ENCODE measurements around the gene IER3.

IER3 gene

GRCh38 chr6:30709101-30709868, 35.1 kb downstream of the IER3 start:
- no peak for DNase-seq (ENCODE audit: low read depth in 1 of 2, low spot score in 1 of 2)
- TF ChIP-seq POLR2AphosphoS5 (IDR thresholded peaks at IDR 0.05; ENCODE audit: low read depth) (no peak), REST (IDR thresholded peaks at IDR 0.05; ENCODE audit: insufficient replicate concordance, low read depth) (no peak), GABPA (IDR thresholded peaks at IDR 0.05; ENCODE audit: low read depth) (no peak), CTCF (IDR thresholded peaks at IDR 0.05; ENCODE audit: insufficient read depth, low read length) (no peak), SPI1 (IDR thresholded peaks at IDR 0.05; ENCODE audit: borderline replicate concordance, low read depth) (no peak)
- no peaks in the 10 kb centered on the region for H3K27me3 ChIP-seq (ENCODE audit: insufficient read depth, poor library complexity, severe bottlenecking)
- H3K27ac ChIP-seq (replicated peaks), result no peak overlapping the region
- no peak overlapping the region for H3K4me3 ChIP-seq (replicated peaks; ENCODE audit: insufficient read depth, low read length)

GRCh38 chr6:30707281-30707850, 37.0 kb downstream of the IER3 start:
- H3K27me3 ChIP-seq (ENCODE audit: insufficient read depth, poor library complexity, severe bottlenecking), result no peaks in the 10 kb centered on the region
- no peak overlapping the region for H3K4me3 ChIP-seq (replicated peaks; ENCODE audit: insufficient read depth, low read length)
- H3K27ac ChIP-seq (replicated peaks), result no peak overlapping the region
- DNase-seq (ENCODE audit: low read depth in 1 of 2, low spot score in 1 of 2), result no peak
- TF ChIP-seq REST (IDR thresholded peaks at IDR 0.05; ENCODE audit: insufficient replicate concordance, low read depth), result no peak
- no peak for TF ChIP-seq GABPA (IDR thresholded peaks at IDR 0.05; ENCODE audit: low read depth)
- TF ChIP-seq CTCF (IDR thresholded peaks at IDR 0.05; ENCODE audit: insufficient read depth, low read length), result no peak
- TF ChIP-seq POLR2AphosphoS5 (IDR thresholded peaks at IDR 0.05; ENCODE audit: low read depth), result no peak
- TF ChIP-seq SPI1 (IDR thresholded peaks at IDR 0.05; ENCODE audit: borderline replicate concordance, low read depth), result no peak

GRCh38 chr6:30705620-30706019, 38.7 kb downstream of the IER3 start:
- no peak for DNase-seq (ENCODE audit: low read depth in 1 of 2, low spot score in 1 of 2)
- no peak for TF ChIP-seq POLR2AphosphoS5 (IDR thresholded peaks at IDR 0.05; ENCODE audit: low read depth)
- no peak for TF ChIP-seq CTCF (IDR thresholded peaks at IDR 0.05; ENCODE audit: insufficient read depth, low read length)
- no peak for TF ChIP-seq GABPA (IDR thresholded peaks at IDR 0.05; ENCODE audit: low read depth)
- TF ChIP-seq REST (IDR thresholded peaks at IDR 0.05; ENCODE audit: insufficient replicate concordance, low read depth), result no peak
- TF ChIP-seq SPI1 (IDR thresholded peaks at IDR 0.05; ENCODE audit: borderline replicate concordance, low read depth), result no peak
- no peak overlapping the region for H3K4me3 ChIP-seq (replicated peaks; ENCODE audit: insufficient read depth, low read length)
- no peak overlapping the region for H3K27ac ChIP-seq (replicated peaks)
- no peaks in the 10 kb centered on the region for H3K27me3 ChIP-seq (ENCODE audit: insufficient read depth, poor library complexity, severe bottlenecking)

All from HL-60 (cell line).